Measurements from ENCODE around the gene RNLS. TPM values are rescaled to one million over a fixed set of nuclear protein-coding genes. Genes with fewer than 3 reads are reported as not detected.

Gene RNLS
- total RNA-seq, 1 experiment from 2014 or later, result 8.1 TPM

DNA sequence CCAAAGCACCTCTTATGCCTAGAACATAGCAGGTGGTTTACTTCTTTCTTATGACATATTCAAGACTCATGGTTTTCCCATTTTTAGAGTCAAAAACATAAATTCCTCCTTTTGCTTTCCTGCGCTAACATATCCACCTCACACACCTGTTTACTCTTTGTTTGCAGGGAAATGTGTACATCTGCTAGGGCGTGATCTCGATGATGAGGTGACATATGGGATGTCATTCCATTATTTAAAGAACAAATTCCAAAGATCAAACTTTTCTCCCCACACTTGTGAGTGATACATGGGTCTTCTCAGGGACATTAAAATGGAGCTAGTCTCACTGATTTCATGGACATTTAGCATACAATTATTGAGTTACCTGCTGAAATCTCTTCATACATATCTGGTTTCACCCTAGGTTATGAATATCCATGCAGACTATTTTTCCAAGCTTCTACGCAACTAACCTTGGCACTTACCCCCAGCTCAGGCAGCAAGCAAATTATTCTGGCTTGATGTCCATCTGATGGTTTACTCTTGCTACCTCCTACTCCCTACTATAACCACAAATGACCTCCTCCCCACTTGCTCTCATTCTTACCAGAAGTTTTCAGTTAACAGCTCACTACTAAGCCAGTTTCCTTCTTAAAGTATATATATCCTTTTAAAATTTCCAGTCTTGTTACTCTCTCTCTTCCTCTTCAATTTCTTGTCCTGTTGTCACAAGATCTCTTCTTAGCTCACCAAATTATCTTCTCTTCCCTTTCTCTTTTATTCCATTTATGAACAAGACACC lies 208.5 kb downstream of the RNLS start:
- intact Hi-C loops (cut with micrococcal nuclease; ENCODE audit: unreplicated experiment), result no loop called here
- CTCF ChIA-PET, result no interaction called here
- Histone ChIP-seq H3K4me1 (ENCODE audit: insufficient read depth, low read length, poor library complexity, severe bottlenecking) (no peaks in the 10 kb centered on the region), H3K36me3 (ENCODE audit: insufficient read depth, low read length, poor library complexity, severe bottlenecking) (no peaks in the 10 kb centered on the region), H3K27ac (ENCODE audit: low read depth, low read length, poor library complexity, severe bottlenecking) (no peak overlapping the region), H3K27me3 (replicated peaks; ENCODE audit: insufficient read depth, low read depth, low read length, poor library complexity) (no peaks in the 10 kb centered on the region), H3K4me3 (ENCODE audit: low read depth, low read length, poor library complexity, severe bottlenecking) (no peak overlapping the region), H3K9me3 (ENCODE audit: low read depth, low read length, poor library complexity, severe bottlenecking) (no peaks in the 10 kb centered on the region)
- DNase-seq (ENCODE audit: low spot score), result no peak
- TF ChIP-seq, protein P1, sequence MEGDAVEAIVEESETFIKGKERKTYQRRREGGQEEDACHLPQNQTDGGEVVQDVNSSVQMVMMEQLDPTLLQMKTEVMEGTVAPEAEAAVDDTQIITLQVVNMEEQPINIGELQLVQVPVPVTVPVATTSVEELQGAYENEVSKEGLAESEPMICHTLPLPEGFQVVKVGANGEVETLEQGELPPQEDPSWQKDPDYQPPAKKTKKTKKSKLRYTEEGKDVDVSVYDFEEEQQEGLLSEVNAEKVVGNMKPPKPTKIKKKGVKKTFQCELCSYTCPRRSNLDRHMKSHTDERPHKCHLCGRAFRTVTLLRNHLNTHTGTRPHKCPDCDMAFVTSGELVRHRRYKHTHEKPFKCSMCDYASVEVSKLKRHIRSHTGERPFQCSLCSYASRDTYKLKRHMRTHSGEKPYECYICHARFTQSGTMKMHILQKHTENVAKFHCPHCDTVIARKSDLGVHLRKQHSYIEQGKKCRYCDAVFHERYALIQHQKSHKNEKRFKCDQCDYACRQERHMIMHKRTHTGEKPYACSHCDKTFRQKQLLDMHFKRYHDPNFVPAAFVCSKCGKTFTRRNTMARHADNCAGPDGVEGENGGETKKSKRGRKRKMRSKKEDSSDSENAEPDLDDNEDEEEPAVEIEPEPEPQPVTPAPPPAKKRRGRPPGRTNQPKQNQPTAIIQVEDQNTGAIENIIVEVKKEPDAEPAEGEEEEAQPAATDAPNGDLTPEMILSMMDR (conservative IDR thresholded peaks at IDR 0.05; ENCODE audit: low read depth, low read length), result no peak
- POLR2A ChIA-PET (ENCODE audit: low non-redundant PET), result no interaction called here
- no TSS peak for BruUV-seq (replicated peaks)

DNA sequence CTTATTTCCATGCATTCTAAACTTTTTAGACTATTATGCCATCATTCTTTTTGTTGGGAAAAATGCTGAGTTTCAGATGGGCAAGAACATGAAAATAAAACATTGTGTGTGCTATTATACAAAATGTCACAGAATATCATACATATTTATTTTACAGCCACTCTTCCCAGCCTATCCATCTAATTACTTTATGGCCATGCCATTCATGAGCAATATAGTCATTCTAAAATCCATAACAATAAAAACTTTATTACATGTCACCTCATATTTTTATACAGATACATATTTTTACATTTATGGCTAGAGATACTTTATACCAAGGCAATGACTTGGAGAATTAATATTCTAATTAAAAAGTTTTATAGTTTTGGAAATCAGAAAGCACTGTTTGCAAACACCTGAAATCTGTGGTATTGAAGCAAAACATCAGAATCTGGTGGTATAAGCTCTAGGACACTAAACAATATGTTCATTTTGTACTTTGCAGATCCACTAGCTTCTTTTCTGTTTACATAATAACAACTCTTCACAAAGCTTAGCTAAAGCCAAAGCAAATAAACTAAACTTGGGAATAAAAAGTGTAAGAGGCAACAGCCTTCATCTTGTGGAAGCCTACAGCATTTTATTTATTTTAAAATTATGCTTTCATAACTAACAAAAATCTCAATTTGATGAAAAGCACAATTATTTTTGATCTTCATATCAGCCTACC lies 210.1 kb downstream of the RNLS start:
- no peaks in the 10 kb centered on the region for H3K4me1 ChIP-seq (ENCODE audit: insufficient read depth, low read length, poor library complexity, severe bottlenecking)
- intact Hi-C loops (cut with micrococcal nuclease; ENCODE audit: unreplicated experiment), result no loop called here
- no peaks in the 10 kb centered on the region for H3K27me3 ChIP-seq (replicated peaks; ENCODE audit: insufficient read depth, low read depth, low read length, poor library complexity)
- BruUV-seq (replicated peaks), result no TSS peak
- no peak overlapping the region for H3K4me3 ChIP-seq (ENCODE audit: low read depth, low read length, poor library complexity, severe bottlenecking)
- no peaks in the 10 kb centered on the region for H3K9me3 ChIP-seq (ENCODE audit: low read depth, low read length, poor library complexity, severe bottlenecking)
- DNase-seq (ENCODE audit: low spot score), result no peak
- TF ChIP-seq, protein P1 (conservative IDR thresholded peaks at IDR 0.05; ENCODE audit: low read depth, low read length), result no peak
- TF ChIP-seq EZH2 (IDR thresholded peaks at IDR 0.05; ENCODE audit: borderline replicate concordance, low read depth, low read length, poor library complexity, severe bottlenecking), result no peak
- no peaks in the 10 kb centered on the region for H3K36me3 ChIP-seq (ENCODE audit: insufficient read depth, low read length, poor library complexity, severe bottlenecking)
- ChIA-PET CTCF (no interaction called here), POLR2A (ENCODE audit: low non-redundant PET) (no interaction called here)
- no peak overlapping the region for H3K27ac ChIP-seq (ENCODE audit: low read depth, low read length, poor library complexity, severe bottlenecking)

DNA sequence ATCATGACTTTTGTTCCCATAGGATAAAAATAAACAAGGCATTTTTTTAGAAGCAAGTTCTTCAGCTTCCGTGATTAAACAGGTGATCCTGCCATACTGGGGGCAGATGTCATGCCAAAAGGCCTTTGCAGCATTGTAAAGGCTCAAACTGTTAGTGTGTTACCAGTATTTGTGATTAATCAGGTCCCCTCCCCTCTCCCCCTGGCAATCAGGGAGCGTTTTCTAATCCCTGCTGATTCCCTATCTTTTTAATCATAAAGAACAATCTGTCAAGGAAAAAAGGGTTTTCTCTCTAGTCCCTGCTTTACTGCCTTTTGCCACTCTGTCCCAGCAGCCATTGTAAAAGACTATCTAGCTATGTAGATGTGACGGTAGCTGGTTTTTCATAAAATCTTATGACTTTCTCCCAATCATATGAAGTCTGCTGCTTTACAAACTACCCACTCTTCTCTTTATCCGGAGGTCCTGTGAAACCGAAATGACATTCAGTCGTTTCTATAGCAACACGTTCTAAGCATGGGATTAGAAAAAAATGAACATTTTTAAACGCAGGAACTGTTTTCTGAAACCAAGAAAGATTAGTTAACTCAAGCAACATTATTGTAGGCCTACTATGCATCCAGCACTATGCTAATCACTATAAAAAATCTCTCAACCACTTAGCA lies 210.9 kb downstream of the RNLS start:
- POLR2A ChIA-PET (ENCODE audit: low non-redundant PET), result no interaction called here
- TF ChIP-seq, protein P1 (conservative IDR thresholded peaks at IDR 0.05; ENCODE audit: low read depth, low read length), result no peak
- no peak for TF ChIP-seq EZH2 (IDR thresholded peaks at IDR 0.05; ENCODE audit: borderline replicate concordance, low read depth, low read length, poor library complexity, severe bottlenecking)
- Histone ChIP-seq H3K4me3 (ENCODE audit: low read depth, low read length, poor library complexity, severe bottlenecking) (no peak overlapping the region), H3K9me3 (ENCODE audit: low read depth, low read length, poor library complexity, severe bottlenecking) (no peaks in the 10 kb centered on the region), H3K27ac (ENCODE audit: low read depth, low read length, poor library complexity, severe bottlenecking) (no peak overlapping the region), H3K27me3 (replicated peaks; ENCODE audit: insufficient read depth, low read depth, low read length, poor library complexity) (no peaks in the 10 kb centered on the region), H3K4me1 (ENCODE audit: insufficient read depth, low read length, poor library complexity, severe bottlenecking) (no peaks in the 10 kb centered on the region), H3K36me3 (ENCODE audit: insufficient read depth, low read length, poor library complexity, severe bottlenecking) (no peaks in the 10 kb centered on the region)
- BruUV-seq (replicated peaks), result no TSS peak
- DNase-seq (ENCODE audit: low spot score), result no peak
- intact Hi-C loops (cut with micrococcal nuclease; ENCODE audit: unreplicated experiment), result no loop called here
- CTCF ChIA-PET, result no interaction called here

Measured in A673 (cell line).